Tibial artery (tissue), 4 donors: Measurements from ENCODE around the gene KRT74.

Experiments
- DNase-seq, 2 donors: peaks; one replicate each; pipeline ENCODE4 v3.0.0-alpha.2; 2019
- H3K27ac ChIP-seq, 2 donors: fragments of 200-600 bp; sonication (generic) in 1 of 2; 1 replicate in 1 of 2; 2 replicates in 1 of 2; pipeline ENCODE4 v1.5.1; 2018 to 2019; ENCODE audit warnings: mild to moderate bottlenecking in 1 of 2
- H3K27me3 ChIP-seq, 2 donors: fragments of 200-600 bp; sonication (generic) in 1 of 2; one replicate each; pipeline versions ENCODE4 v1.5.1 to v1.6.0; 2016 to 2019
- H3K36me3 ChIP-seq, 3 donors: fragments of 200-600 bp; sonication (generic) in 2 of 3; one replicate each; pipeline ENCODE4 v1.5.1; 2016 to 2019; ENCODE audit warnings: mild to moderate bottlenecking in 2 of 3
- H3K4me1 ChIP-seq, 4 donors: fragments of 200-600 bp; sonication (generic) in 2 of 4; 1 replicate in 3 of 4; 2 replicates in 1 of 4; pipeline ENCODE4 v1.5.1; 2016 to 2019
- H3K4me3 ChIP-seq, 2 donors: fragments of 200-600 bp; sonication (generic) in 1 of 2; 1 replicate in 1 of 2; 2 replicates in 1 of 2; pipeline ENCODE4 v1.5.1; 2018 to 2019; ENCODE audit warnings: mild to moderate bottlenecking in 2 of 2
- H3K9me3 ChIP-seq, 3 donors: fragments of 200-600 bp; sonication (generic) in 1 of 3; one replicate each; pipeline ENCODE4 v1.5.1; 2016 to 2019
- CTCF ChIP-seq, 2 experiments: fragments of 200-600 bp in 1 of 2; fragments of 450-650 bp in 1 of 2; IDR thresholded peaks; one replicate each; pipeline ENCODE4 v1.5.1; 2017 to 2019; ENCODE audit warnings: antibody characterized with exemption in 2 of 2, mild to moderate bottlenecking in 1 of 2, moderate library complexity in 1 of 2
- intact Hi-C: fragments of 100-400 bp; cut with DNase I; formaldehyde crosslinking; loops from one replicate; pipeline ENCODE4 v1.15.0; 2023; ENCODE audit warnings: low total_unique reads

Gene KRT74

GRCh38 chr12:52564582-52564981 lies 9.1 kb downstream of the KRT74 start:
- peaks cover 0 to 24% of the 10 kb centered on the region in 2 donors for H3K27me3 ChIP-seq

GRCh38 chr12:52561880-52562449 lies 11.7 kb downstream of the KRT74 start:
- Histone ChIP-seq H3K36me3 (no peaks in the 10 kb centered on the region), H3K9me3 (no peaks in the 10 kb centered on the region), H3K27ac (no peak overlapping the region), H3K27me3 (peaks cover 0 to 26% of the 10 kb centered on the region in 2 donors), H3K4me1 (no peaks in the 10 kb centered on the region), H3K4me3 (no peak overlapping the region)
- no peak for TF ChIP-seq CTCF (IDR thresholded peaks at IDR 0.05)
- DNase-seq: no peak
- intact Hi-C loops: no loop called here

More at GRCh38 chr12:52564582-52564981, 9.1 kb downstream of the KRT74 start:
- intact Hi-C loops: no loop called here
- Histone ChIP-seq H3K27ac (no peak overlapping the region), H3K36me3 (no peaks in the 10 kb centered on the region), H3K9me3 (no peaks in the 10 kb centered on the region), H3K4me3 (no peak overlapping the region), H3K4me1 (no peaks in the 10 kb centered on the region)
- no peak for TF ChIP-seq CTCF (IDR thresholded peaks at IDR 0.05)
- no peak for DNase-seq

GRCh38 chr12:52559979-52560378 lies 13.7 kb downstream of the KRT74 start:
- peaks cover 0 to 14% of the 10 kb centered on the region in 2 donors for H3K27me3 ChIP-seq
- H3K27ac ChIP-seq: no peak overlapping the region

GRCh38 chr12:52558781-52559445 lies 14.7 kb downstream of the KRT74 start:
- no peak for DNase-seq
- no peak for TF ChIP-seq CTCF (IDR thresholded peaks at IDR 0.05)
- no peak overlapping the region for H3K4me3 ChIP-seq
- peaks cover 0 to 8% of the 10 kb centered on the region in 2 donors for H3K27me3 ChIP-seq
- no peaks in the 10 kb centered on the region for H3K36me3 ChIP-seq
- intact Hi-C loops: no loop called here
- no peaks in the 10 kb centered on the region for H3K9me3 ChIP-seq
- H3K4me1 ChIP-seq: no peaks in the 10 kb centered on the region
- no peak overlapping the region for H3K27ac ChIP-seq

More at GRCh38 chr12:52559979-52560378, 13.7 kb downstream of the KRT74 start:
- Histone ChIP-seq H3K4me3 (no peak overlapping the region), H3K9me3 (no peaks in the 10 kb centered on the region), H3K36me3 (no peaks in the 10 kb centered on the region), H3K4me1 (no peaks in the 10 kb centered on the region)
- no peak for TF ChIP-seq CTCF (IDR thresholded peaks at IDR 0.05)
- intact Hi-C loops: no loop called here
- DNase-seq: no peak

GRCh38 chr12:52557476-52557875 lies 16.2 kb downstream of the KRT74 start:
- no peak for TF ChIP-seq CTCF (IDR thresholded peaks at IDR 0.05)
- Histone ChIP-seq H3K36me3 (no peaks in the 10 kb centered on the region), H3K27me3 (peaks cover 0 to 7% of the 10 kb centered on the region in 2 donors), H3K4me3 (no peak overlapping the region), H3K9me3 (no peaks in the 10 kb centered on the region), H3K4me1 (no peaks in the 10 kb centered on the region), H3K27ac (no peak overlapping the region)
- DNase-seq: no peak
- intact Hi-C loops: no loop called here
